ENCODE measurements around the gene GABRG3. TPM values are rescaled to one million over a fixed set of nuclear protein-coding genes. Genes with fewer than 3 reads are reported as not detected.
A peak's percentile ranks its signal among the peaks of the same experiment; 100 is the strongest.
"Not testable (repeated sequence)": the region's sequence is repeated elsewhere in the genome, so short reads cannot be mapped to it uniquely, and the experiment has no call there.

Gene GABRG3
- polyA plus RNA-seq, 4 donors = 1.7 to 2.4 (median 2.2) TPM

- DNase-seq (ENCODE audit: low read depth in 4 of 4, low spot score in 3 of 4) = no peak
Measured at GRCh38 chr15:27292641-27293040, 321.7 kb downstream of the GABRG3 start.

DNA sequence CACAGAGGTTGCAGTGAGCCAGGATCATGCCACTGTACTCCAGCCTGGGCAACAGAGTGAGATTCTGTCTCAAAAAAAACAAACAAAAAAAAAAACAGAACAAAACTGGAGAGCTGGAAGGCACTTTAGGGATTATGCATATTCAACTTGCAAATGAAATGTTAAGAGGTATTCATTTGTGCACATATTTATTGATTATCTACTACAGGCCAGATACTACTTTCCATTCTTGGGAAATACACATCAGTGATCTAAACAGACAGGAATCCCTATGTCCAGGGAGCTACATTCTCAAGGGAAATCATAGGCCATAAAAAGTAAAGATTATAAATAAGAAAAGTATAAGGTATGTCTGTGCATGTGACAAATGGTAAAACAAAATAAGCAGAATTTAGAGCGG, 322.6 kb downstream of the GABRG3 start:
- no peak for DNase-seq (ENCODE audit: low read depth in 4 of 4, low spot score in 3 of 4)

DNA sequence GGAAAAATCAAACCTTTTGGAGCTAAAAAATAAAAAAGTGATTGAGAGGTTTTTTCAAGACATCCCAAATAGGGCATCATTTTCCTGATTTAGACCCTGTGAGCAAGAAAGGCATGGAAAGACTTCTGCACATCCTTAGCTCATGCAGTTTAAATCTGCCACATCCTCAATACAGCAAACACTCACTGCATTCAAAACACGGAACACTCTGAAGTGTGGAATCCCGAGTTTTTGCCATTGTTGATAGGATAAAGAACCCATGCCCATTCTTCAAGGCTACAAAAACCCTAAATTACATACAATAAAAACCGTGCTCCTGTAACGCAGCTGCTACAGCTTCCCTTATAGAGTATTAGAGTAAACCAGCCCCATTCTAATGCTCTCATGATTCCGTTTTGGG, 346.8 kb downstream of the GABRG3 start:
- DNase-seq (ENCODE audit: low read depth in 4 of 4, low spot score in 3 of 4) = no peak

DNA sequence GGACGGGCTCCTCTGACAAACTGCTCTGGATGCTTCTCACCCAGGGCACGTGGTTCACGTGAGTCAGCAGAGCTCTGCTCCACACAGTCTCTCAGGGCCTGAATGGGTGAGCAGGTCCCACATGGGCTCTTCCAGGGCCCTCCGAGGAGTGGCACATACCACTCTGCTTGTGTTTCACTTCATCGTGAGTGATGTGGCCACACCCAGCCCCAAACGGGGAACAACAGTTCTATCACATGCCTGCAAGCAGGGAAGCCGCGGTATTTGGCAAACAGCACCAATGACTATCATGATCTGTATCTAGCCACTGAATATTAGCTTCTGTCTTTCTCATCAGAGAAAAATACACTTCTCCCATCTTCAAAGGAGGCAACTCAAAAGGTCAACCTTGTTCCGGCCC, 352.8 kb downstream of the GABRG3 start:
- DNase-seq (ENCODE audit: low read depth in 4 of 4, low spot score in 3 of 4) = no peak

- peak in 2 of 4 donors; percentile 29 to 33 for DNase-seq (ENCODE audit: low read depth in 4 of 4, low spot score in 3 of 4)
Measured at GRCh38 chr15:27324886-27325615, 354.1 kb downstream of the GABRG3 start.

DNA sequence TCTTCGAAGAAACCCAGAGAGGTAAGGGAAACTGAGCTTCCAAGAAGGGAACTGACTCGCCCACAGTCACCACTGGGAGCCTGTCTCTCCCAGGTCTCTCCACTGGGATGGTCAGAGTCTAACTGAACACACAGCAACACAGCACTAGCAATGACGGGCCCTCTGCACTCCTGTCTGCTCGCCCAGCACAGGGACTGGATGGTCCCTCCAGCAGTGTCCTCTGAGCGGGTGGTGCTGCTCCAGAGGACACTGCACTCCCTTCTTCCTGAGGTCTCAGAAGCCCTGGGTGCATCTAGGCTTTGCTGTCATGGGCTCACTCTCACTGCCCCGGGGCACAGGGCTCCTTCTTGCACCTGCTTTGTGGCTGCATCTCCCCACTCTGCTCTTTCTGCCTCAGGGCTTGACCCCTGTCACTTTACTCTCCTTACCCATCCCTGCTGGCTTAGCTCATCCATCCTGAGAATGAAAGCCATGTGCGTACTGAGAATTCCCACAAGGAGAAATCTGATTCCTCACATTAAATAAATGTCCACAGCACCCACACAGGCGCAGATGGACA, 356.6 kb downstream of the GABRG3 start:
- no peak for DNase-seq (ENCODE audit: low read depth in 4 of 4, low spot score in 3 of 4)

GRCh38 chr15:27328186-27328585, 357.2 kb downstream of the GABRG3 start:
- no peak for DNase-seq (ENCODE audit: low read depth in 4 of 4, low spot score in 3 of 4)

DNA sequence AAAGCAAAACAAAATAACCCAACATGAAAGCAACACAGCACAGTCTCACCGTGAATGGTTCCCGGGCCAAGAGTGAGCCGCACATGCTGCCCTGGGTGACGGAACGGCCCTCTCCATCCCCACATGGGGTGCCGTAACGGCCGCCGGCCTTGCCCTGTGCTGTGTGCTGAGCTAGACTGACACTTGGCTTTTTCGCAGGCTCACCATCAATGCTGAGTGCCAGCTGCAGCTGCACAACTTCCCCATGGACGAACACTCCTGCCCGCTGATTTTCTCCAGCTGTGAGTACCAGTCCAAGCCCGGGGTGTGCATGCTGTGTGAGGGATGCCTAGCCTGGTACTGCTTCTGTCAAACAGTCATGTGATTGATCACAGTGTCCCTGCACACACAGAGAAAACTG, 357.6 kb downstream of the GABRG3 start:
- DNase-seq (ENCODE audit: low read depth in 4 of 4, low spot score in 3 of 4) = no peak

DNA sequence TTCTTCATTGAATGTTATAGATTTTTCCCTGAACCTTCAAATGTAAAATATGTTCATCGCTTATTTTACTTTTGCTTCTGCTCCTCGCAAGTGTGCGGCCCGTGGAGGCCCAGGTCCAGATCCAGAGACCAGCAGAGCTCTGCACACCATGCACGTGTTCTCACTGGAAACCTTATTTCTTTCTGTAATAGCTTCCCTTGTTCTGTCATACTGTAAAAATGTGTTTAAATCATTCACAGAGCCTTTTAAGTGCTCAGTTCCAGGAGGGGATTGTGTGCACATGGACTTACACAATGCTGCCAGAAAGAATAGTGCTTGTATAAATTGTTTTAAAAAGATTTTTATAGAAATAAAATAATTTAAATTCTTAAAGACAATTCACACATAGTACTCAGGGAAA, 359.3 kb downstream of the GABRG3 start:
- DNase-seq (ENCODE audit: low read depth in 4 of 4, low spot score in 3 of 4) = no peak

DNA sequence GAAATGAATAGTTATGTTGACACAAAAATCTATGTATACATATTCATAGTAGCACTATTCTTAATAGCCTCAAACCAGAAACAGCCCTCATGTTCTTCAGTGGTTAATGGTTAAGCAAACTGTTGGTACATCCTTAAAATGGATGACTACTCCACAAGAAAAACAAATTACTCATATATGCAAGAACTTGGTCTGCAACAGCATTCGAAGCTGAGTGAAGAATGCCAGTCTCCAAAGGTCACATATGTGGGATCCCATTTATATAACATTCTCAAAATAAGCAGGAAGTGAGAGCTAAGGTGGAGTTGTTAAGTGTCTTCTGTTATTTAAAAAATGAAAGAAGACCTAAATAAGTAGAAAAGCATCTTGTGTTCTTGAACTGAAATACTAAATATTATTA, 365.7 kb downstream of the GABRG3 start:
- no peak for DNase-seq (ENCODE audit: low read depth in 4 of 4, low spot score in 3 of 4)

DNA sequence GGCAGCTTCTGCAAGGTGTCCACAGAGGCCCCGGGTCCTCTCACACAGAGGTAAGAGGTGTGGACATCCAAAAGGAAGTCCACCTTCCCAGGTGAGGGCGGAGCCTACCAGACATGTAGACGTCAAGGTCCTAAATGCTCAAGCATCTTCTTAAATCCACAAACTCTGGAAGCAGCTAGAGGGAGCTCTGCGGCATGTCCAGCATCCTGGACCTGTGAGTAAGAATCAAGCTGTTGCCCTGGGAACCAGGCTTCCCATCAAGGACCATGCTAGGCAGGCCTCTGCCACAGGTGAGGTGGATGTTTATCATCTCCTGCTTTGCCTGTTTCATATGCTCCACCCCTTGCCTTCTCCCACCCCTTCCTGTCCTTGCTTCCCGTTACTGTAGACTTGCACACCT, 368.2 kb downstream of the GABRG3 start:
- no peak for DNase-seq (ENCODE audit: low read depth in 4 of 4, low spot score in 3 of 4)

DNA sequence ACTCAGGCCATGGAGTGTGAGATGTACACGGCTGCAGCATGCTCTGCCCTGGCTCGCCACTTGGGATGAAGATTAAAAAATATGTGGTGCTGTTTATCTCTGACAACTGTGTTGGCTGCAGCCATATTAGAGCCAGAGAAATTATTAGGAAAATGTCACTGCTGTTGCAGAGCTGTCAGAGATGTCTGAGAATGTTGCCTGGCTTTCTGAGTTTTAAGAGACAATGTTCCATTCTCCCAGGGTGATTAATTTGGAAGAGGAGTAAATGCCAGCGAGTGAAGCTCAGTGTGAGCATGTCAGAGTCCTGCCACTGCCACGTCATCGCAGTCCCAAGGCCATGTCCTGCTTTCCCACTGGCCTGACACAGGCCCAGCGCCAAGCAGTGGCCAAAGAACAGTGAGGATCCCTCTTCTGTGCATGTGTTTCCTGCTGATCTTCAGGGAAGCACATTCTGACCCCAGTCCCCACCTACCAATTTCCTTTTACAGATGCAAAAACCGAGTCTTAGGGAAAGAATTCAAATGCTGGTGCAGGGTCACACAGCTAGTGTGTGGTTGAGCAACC, 370.9 kb downstream of the GABRG3 start:
- DNase-seq (ENCODE audit: low read depth in 4 of 4, low spot score in 3 of 4) = no peak

- no peak for DNase-seq (ENCODE audit: low read depth in 4 of 4, low spot score in 3 of 4)
Measured at GRCh38 chr15:27342991-27343390, 372.0 kb downstream of the GABRG3 start.

- no peak for DNase-seq (ENCODE audit: low read depth in 4 of 4, low spot score in 3 of 4)
Measured at GRCh38 chr15:27352136-27352535, 381.2 kb downstream of the GABRG3 start.

DNA sequence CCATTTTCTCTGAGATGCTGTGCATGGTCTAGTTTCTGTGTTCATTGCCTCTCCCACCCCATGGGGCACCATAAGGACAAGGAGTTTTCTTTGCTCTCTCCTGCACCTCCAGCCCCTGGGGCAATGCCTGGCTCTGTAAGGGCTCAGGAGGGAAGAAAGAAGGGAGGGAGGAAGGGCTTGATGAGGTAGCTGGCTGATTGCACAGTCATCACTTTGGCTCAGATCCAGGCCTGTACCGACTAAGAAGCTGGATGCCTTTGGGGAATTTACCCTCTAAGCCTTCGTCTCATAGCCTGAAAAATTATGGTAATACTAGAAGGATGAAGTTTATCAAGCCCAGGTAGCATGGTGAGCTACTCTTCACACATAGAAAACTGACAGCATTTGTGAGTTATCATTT, 382.9 kb downstream of the GABRG3 start:
- no peak for DNase-seq (ENCODE audit: low read depth in 4 of 4, low spot score in 3 of 4)

GRCh38 chr15:27358751-27359434, 387.9 kb downstream of the GABRG3 start:
- peak in 2 of 4 donors; percentile 7 to 37 for DNase-seq (ENCODE audit: low read depth in 4 of 4, low spot score in 3 of 4)

DNA sequence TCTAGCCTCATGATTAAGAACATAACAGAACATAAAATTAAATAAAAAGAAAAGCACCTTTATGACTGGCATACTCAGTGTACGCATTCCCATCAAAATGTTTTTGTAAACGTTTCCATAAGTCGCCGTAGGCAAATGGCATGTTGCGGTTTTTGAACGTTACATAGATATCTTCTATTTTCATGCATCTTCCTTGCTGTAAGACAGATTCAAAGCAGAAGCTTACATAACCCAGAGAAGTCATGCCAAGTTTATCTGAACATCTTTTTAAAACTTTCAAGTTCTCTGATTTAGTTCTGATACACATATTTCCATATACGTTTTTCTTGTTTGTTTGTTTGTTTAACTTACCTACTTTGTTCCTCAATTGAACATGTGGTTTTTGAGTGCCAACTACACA, 388.6 kb downstream of the GABRG3 start:
- no peak for DNase-seq (ENCODE audit: low read depth in 4 of 4, low spot score in 3 of 4)

DNA sequence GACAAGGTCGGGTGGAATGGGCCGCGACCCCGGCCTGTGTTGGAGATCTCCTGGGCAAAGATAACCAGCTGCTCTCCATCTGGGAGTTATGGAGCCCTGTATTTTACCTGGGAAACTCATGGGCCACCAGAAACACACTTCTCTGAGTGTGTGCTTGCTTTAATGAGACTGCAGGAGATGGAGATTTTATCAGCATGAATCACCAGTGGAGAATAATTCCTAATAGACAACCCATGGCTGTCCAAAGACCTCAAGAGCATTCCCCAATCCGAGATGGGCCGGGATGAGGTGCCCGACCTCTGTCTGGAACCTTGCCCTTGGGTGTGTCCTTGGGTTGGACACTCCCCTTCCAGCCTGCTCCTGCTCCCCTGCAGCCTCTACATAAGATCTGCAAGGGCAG, 389.3 kb downstream of the GABRG3 start:
- no peak for DNase-seq (ENCODE audit: low read depth in 4 of 4, low spot score in 3 of 4)

DNA sequence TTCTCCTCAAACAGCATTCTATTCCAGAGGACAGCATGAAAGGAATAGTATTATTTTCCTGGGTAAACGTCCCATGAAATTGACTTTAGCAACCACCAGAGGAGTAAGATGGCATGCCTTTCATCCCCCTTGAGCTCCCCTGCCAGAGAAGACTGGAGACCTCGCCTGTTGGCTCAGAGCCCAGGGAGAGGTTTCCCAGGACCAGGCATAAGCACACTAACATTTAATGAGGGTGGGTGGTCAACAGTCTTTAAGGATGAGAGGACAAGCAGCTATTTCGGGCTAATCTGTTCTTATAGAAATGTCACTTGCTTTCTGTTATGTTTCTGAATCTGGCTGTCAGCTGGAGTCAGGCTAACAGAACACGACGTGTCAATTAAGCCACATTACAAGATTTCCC, 390.5 kb downstream of the GABRG3 start:
- no peak for DNase-seq (ENCODE audit: low read depth in 4 of 4, low spot score in 3 of 4)

DNA sequence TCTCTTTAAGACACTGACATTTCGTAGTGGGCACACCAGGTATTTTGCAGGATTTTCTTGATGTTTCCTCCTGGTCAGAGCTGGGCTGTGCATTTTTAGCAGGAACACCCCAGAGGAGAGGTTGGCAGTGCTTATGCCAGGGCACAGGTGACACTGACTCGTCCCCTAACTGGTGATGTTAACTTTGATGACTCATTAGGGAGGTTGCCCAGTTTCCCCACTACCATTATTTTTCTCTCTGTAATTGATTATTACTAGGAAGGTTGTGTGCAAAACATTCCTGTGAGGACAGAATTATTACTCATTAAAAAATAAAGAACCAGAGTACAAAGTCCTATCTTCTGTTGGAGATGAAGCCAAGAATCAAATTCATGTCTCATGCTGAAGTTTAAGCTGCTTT, 394.5 kb downstream of the GABRG3 start:
- no peak for DNase-seq (ENCODE audit: low read depth in 4 of 4, low spot score in 3 of 4)

- DNase-seq (ENCODE audit: low read depth in 4 of 4, low spot score in 3 of 4) = not testable (repeated sequence)
Measured at GRCh38 chr15:27377391-27377790, 406.4 kb downstream of the GABRG3 start.
